Gastrocnemius medialis (tissue), 4 donors: ENCODE measurements around the gene ZNF205.

Experiments used
- POLR2A ChIP-seq, 2 donors: fragments of 450-650 bp; IDR thresholded peaks; one replicate each; pipeline ENCODE4 v1.6.1; 2017; ENCODE audit warnings: antibody characterized with exemption in 2 of 2, mild to moderate bottlenecking in 2 of 2, moderate library complexity in 2 of 2
- TF ChIP-seq, protein P1 (sequence below), 5 experiments: fragments of 450-650 bp in 3 of 5; fragments of 200-600 bp in 2 of 5; sonication (generic) in 2 of 5; IDR thresholded peaks in 4 of 5; conservative IDR thresholded peaks in 1 of 5; 1 replicate in 4 of 5; 2 replicates in 1 of 5; pipeline ENCODE4 v1.5.1; 2016 to 2019; ENCODE audit warnings: antibody characterized with exemption in 5 of 5, mild to moderate bottlenecking in 3 of 5, moderate library complexity in 3 of 5

DNA sequence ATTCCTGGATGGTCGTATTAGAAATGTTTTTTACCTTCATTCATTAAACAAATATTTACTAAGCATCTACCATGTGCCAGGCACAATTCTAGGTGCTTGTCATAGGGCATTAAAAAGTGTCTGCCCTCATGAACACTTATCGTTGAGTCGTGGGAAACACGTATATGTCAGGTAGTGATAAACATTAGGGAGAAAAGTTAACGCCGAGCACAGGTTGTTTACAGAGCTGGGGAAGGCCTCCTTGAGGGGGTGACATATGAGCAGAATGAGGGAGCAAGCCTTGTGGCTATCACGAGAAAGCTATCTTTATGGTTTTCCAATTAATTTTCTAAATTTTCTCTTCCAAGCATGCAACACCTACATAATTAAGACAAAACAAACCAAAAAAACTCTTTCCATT, 21.5 kb downstream of the ZNF205 start:
- TF ChIP-seq, protein P1, sequence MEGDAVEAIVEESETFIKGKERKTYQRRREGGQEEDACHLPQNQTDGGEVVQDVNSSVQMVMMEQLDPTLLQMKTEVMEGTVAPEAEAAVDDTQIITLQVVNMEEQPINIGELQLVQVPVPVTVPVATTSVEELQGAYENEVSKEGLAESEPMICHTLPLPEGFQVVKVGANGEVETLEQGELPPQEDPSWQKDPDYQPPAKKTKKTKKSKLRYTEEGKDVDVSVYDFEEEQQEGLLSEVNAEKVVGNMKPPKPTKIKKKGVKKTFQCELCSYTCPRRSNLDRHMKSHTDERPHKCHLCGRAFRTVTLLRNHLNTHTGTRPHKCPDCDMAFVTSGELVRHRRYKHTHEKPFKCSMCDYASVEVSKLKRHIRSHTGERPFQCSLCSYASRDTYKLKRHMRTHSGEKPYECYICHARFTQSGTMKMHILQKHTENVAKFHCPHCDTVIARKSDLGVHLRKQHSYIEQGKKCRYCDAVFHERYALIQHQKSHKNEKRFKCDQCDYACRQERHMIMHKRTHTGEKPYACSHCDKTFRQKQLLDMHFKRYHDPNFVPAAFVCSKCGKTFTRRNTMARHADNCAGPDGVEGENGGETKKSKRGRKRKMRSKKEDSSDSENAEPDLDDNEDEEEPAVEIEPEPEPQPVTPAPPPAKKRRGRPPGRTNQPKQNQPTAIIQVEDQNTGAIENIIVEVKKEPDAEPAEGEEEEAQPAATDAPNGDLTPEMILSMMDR (IDR thresholded peaks at IDR 0.05 in 4 of 5, conservative IDR thresholded peaks at IDR 0.05 in 1 of 5): no peak
- no peak for TF ChIP-seq POLR2A (IDR thresholded peaks at IDR 0.05)
